Stomach (tissue), 9 donors: ENCODE measurements around the gene TGFBI. TPM values are rescaled to one million over a fixed set of nuclear protein-coding genes. Genes with fewer than 3 reads are reported as not detected.

Experiments
- DNase-seq, 2 donors: peaks; one replicate each; pipeline versions ENCODE4 v3.0.0 to v3.0.0-alpha.2; 2013 to 2019
- H3K27ac ChIP-seq, 5 donors: fragments of 200-600 bp in 4 of 5; sonication (generic) in 4 of 5; one replicate each; pipeline ENCODE4 v1.5.1; 2013 to 2019; ENCODE audit warnings: mild to moderate bottlenecking in 1 of 5, moderate library complexity in 1 of 5
- H3K27me3 ChIP-seq, 3 donors: fragments of 200-600 bp; sonication (generic); one replicate each; pipeline ENCODE4 v1.5.1; 2017 to 2019; ENCODE audit warnings: mixed run types in 1 of 3
- H3K36me3 ChIP-seq, 4 donors: fragments of 200-600 bp; sonication (generic); 1 replicate in 3 of 4; 2 replicates in 1 of 4; pipeline ENCODE4 v1.5.1; 2016 to 2019
- H3K4me1 ChIP-seq, 4 donors: fragments of 200-600 bp; sonication (generic); one replicate each; pipeline ENCODE4 v1.5.1; 2016 to 2019
- H3K4me3 ChIP-seq, 4 donors: fragments of 200-600 bp; sonication (generic) in 3 of 4; one replicate each; pipeline ENCODE4 v1.5.1; 2016 to 2019; ENCODE audit warnings: mild to moderate bottlenecking in 1 of 4
- H3K9me3 ChIP-seq, 4 donors: fragments of 200-600 bp; sonication (generic); one replicate each; pipeline ENCODE4 v1.5.1; 2016 to 2019
- CTCF ChIP-seq, 7 experiments: fragments of 450-650 bp in 4 of 7; fragments of 200-600 bp in 3 of 7; sonication (generic) in 3 of 7; IDR thresholded peaks; one replicate each; pipeline ENCODE4 v1.5.1; 2016 to 2019; ENCODE audit warnings: antibody characterized with exemption in 7 of 7, control low read depth in 2 of 7, mild to moderate bottlenecking in 1 of 7
- EP300 ChIP-seq: sonication (generic); formaldehyde crosslinking; IDR thresholded peaks from one replicate; pipeline ENCODE4 v1.6.1; 2017; ENCODE audit warnings: antibody characterized with exemption
- POLR2A ChIP-seq, 4 donors: fragments of 450-650 bp; IDR thresholded peaks; one replicate each; pipeline ENCODE4 v1.6.1; 2016; ENCODE audit warnings: antibody characterized with exemption in 4 of 4, control low read depth in 2 of 4, mild to moderate bottlenecking in 1 of 4, moderate library complexity in 1 of 4
- POLR2AphosphoS5 ChIP-seq, 3 donors: sonication (generic); formaldehyde crosslinking; IDR thresholded peaks; one replicate each; pipeline ENCODE4 v1.6.1; 2016; ENCODE audit warnings: antibody characterized with exemption in 3 of 3
- whole genome bisulfite sequencing, 5 donors: extraction: QIAGEN DNeasy Blood & Tissue Kit in 3 of 5; methylation state at CpG; one replicate each; pipeline versions ENCODE4 v1.1.5 to v1.1.7; 2013 to 2018; 5-methylcytosine and 5-hydroxymethylcytosine counted together
- intact Hi-C: fragments of 100-400 bp; cut with DNase I; formaldehyde crosslinking; loops from one replicate; pipeline ENCODE4 v1.15.1; 2023; ENCODE audit warnings: low total_unique reads
- polyA plus RNA-seq, 3 donors: library from polyadenylated mRNA; stranded (reverse); fragments of 200-250 nt; gene quantifications; one replicate each; pipeline ENCODE4 v1.2.3, GENCODE V29; 2013
- total RNA-seq, 5 donors: library from RNA; depleted of rRNA; stranded (reverse); fragments of >200 nt; gene quantifications; one replicate each; pipeline versions ENCODE4 v1.1.0 to v1.2.3, GENCODE V29; 2014 to 2016
- donor health status: healthy with polysubstance abuse.
- donor health status: Bipolar disorder and iron deficiency.
- donor health status: healthy.

The TGFBI gene
- total and polyA plus RNA-seq, 8 donors: 24.5 to 180 (median 62.2) TPM

DNA sequence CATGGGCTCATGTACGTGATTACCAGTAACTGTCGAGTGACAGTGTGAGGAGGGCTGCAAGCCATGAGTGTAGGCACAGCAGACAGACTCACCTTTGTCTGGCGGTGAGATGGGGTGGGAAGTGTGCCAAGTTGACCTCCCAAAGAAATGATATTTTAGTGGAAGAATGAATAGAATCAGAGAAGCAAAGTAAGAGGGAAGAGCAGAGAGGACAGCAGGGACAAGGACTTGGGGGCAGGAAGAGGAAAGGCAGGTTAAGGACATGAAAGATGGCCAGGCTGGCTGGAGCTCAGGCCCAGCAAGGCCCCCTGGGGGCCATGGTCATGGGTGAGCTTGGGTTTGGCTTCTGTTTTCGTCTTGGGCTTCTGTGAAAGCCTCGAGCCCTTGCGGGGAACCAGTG is 20.2 kb downstream of the TGFBI start:
- Histone ChIP-seq H3K27ac (no peak overlapping the region), H3K4me1 (peaks cover 0 to 7% (median 2%) of the 10 kb centered on the region in 4 donors), H3K4me3 (no peak overlapping the region), H3K36me3 (peaks cover 0 to 50% (median 20%) of the 10 kb centered on the region in 4 donors), H3K27me3 (no peaks in the 10 kb centered on the region), H3K9me3 (no peaks in the 10 kb centered on the region)
- 85 to 95% (median 88%) methylated on average over 6 of the region's 6 CpGs for WGBS, 5 donors
- no peak for DNase-seq
- intact Hi-C loops: no loop called here
- TF ChIP-seq POLR2AphosphoS5 (IDR thresholded peaks at IDR 0.05) (no peak), CTCF (IDR thresholded peaks at IDR 0.05) (no peak), EP300 (no peak), POLR2A (IDR thresholded peaks at IDR 0.05) (no peak)

GRCh38 chr5:136051486-136052220 is 22.9 kb downstream of the TGFBI start:
- Histone ChIP-seq H3K27me3 (no peaks in the 10 kb centered on the region), H3K27ac (no peak overlapping the region), H3K36me3 (peaks cover 0 to 35% (median 18%) of the 10 kb centered on the region in 4 donors), H3K4me1 (peaks cover 0 to 22% (median 15%) of the 10 kb centered on the region in 4 donors), H3K9me3 (no peaks in the 10 kb centered on the region), H3K4me3 (no peak overlapping the region)
- no peak for TF ChIP-seq POLR2AphosphoS5 (IDR thresholded peaks at IDR 0.05)
- TF ChIP-seq POLR2A (IDR thresholded peaks at IDR 0.05): no peak
- no peak for TF ChIP-seq EP300
- TF ChIP-seq CTCF (IDR thresholded peaks at IDR 0.05): no peak
- DNase-seq: no peak
- intact Hi-C loops: loop anchor here (10.0 kb wide), 1 partner anchor 107 kb away; no protein-coding TSS in a partner anchor
- 83 to 90% (median 88%) methylated on average over 12 of the region's 12 CpGs for WGBS, 5 donors

- DNase-seq: no peak
- H3K36me3 ChIP-seq: peaks cover 0 to 27% (median 10%) of the 10 kb centered on the region in 4 donors
- WGBS, 5 donors: 89 to 93% (median 93%) methylated on average over 6 to 13 of the region's 13 CpGs
- H3K9me3 ChIP-seq: no peaks in the 10 kb centered on the region
- H3K4me3 ChIP-seq: no peak overlapping the region
- intact Hi-C loops: loop anchor here (10.0 kb wide), 1 partner anchor 108 kb away; no protein-coding TSS in a partner anchor
- peak overlapping the region; percentile 26 to 88 (median 62) for H3K27ac ChIP-seq
- TF ChIP-seq CTCF (IDR thresholded peaks at IDR 0.05) (no peak), EP300 (no peak), POLR2AphosphoS5 (IDR thresholded peaks at IDR 0.05) (no peak), POLR2A (IDR thresholded peaks at IDR 0.05) (no peak)
- H3K4me1 ChIP-seq: peaks cover 9 to 32% (median 22%) of the 10 kb centered on the region in 4 donors
- H3K27me3 ChIP-seq: no peaks in the 10 kb centered on the region
Measured at GRCh38 chr5:136052692-136053335, 24.0 kb downstream of the TGFBI start.

- Histone ChIP-seq H3K9me3 (no peaks in the 10 kb centered on the region), H3K27ac (peak overlapping the region; percentile 26 to 88 (median 62)), H3K4me1 (peaks cover 9 to 39% (median 26%) of the 10 kb centered on the region in 4 donors), H3K4me3 (no peak overlapping the region), H3K27me3 (no peaks in the 10 kb centered on the region), H3K36me3 (peaks cover 0 to 20% (median 6%) of the 10 kb centered on the region in 4 donors)
- intact Hi-C loops: loop anchor here (10.0 kb wide), 1 partner anchor 109 kb away; no protein-coding TSS in a partner anchor
- peak in 1 of 2 donors; percentile 60 for DNase-seq
- TF ChIP-seq POLR2AphosphoS5 (IDR thresholded peaks at IDR 0.05) (peak in 1 of 3 donors; percentile 66), EP300 (no peak)
- WGBS, 5 donors: 37 to 53% (median 43%) methylated on average over 6 of the region's 6 CpGs
Measured at GRCh38 chr5:136053336-136054141, 24.8 kb downstream of the TGFBI start.
